ENCODE data around the gene FAM3B.

DNA sequence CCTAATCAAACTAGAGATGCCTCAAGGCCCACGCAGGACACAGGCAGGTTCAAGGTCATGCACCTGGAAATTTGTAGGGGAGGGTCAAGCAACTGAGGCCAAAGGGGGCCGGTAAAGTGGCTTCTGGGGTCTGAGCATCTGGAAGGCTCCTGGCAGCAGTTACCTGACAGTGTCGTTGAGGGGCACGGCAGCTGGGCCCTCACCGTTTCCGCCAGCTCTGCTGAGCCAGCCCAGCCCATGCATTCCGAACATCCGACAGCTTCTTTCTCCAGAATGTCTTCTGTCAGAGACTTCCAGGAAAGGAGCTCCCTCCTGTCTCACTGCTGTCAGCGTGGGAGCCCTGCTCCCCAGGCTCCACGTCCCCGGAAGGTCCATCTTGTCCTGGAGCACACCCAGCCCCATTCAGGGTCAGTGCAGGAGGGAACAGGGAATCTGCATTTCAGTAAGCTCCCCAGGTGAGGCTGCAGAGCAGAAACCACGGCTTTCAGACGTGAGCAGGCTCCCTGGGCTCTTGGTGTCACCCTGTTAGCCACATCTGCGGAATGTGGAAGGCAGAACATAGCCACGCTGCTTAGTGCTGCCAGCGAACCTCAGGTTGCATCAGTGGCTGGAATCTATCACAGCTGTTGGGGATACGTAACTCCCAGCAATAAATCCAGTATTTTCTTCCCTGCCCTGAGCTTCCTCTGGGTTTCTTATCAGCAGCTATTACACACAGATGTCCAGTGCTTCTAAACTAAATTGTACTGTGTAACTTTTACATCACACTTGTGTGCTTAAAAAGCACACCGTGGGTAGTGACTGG lies 36.3 kb upstream of the FAM3B start:
- TF ChIP-seq CTCF (IDR thresholded peaks at IDR 0.05; ENCODE audit: low read length) (no peak), EZH2 (IDR thresholded peaks at IDR 0.05; ENCODE audit: borderline replicate concordance, low read length) (no peak)

All from OCI-LY1 (cell line).